A549 (cell line): Measurements from ENCODE around the gene ZNF710. TPM values are rescaled to one million over a fixed set of nuclear protein-coding genes. Genes with fewer than 3 reads are reported as not detected.

ENCODE experiments used
- ATAC-seq, 2 experiments: fragments of 200-7000 bp in 1 of 2; fragments of >200 bp in 1 of 2; cut with Nextera tagmentation in 1 of 2; cut with Tn5 transposase in 1 of 2; 3 replicates each; pipeline versions ENCODE4 v1.8.0 to v1.9.1; 2018 to 2020; ENCODE audit warnings: mild to moderate bottlenecking in 1 of 2, moderate library complexity in 1 of 2
- CTCF ChIA-PET: fragments of 300-600 bp; sonication (Branson Sonifier 250); formaldehyde crosslinking; extraction: SDS; loops from one replicate; lab custom pipeline; 2021; ENCODE audit warnings: antibody characterized with exemption, inconsistent platforms; lab: Yijun Ruan, JAX
- POLR2A ChIA-PET: fragments of 350-600 bp; formaldehyde crosslinking; extraction: SDS; loops from one replicate; lab custom pipeline; 2021; ENCODE audit warnings: antibody characterized with exemption, inconsistent platforms; lab: Yijun Ruan, JAX
- DNase-seq, 2 experiments: peaks; one replicate each; pipeline versions ENCODE4 v3.0.0 to v3.0.0-alpha.2; 2011 to 2016; ENCODE audit warnings: low read depth in 1 of 2, low spot score in 1 of 2
- FAIRE-seq: peaks from 2 replicates; lab custom pipeline; 2011; peaks lifted over from hg19 to GRCh38; lab: Jason Lieb, UNC
- H3K27ac ChIP-seq, 2 experiments: fragments of >200 bp; sonication (Bioruptor Twin); formaldehyde crosslinking; 3 replicates each; pipeline ENCODE4 v1.5.1; 2016 to 2017
- H3K4me1 ChIP-seq: fragments of >200 bp; sonication (Bioruptor Twin); formaldehyde crosslinking; 3 replicates; pipeline ENCODE4 v1.6.1; 2016
- H3K4me2 ChIP-seq: fragments of >200 bp; sonication (Bioruptor Twin); formaldehyde crosslinking; 3 replicates; pipeline ENCODE4 v1.6.1; 2016
- H3K4me3 ChIP-seq: fragments of >200 bp; sonication (Bioruptor Twin); formaldehyde crosslinking; 3 replicates; pipeline ENCODE4 v1.5.1; 2016
- H3K9me3 ChIP-seq: fragments of >200 bp; sonication (Bioruptor Twin); formaldehyde crosslinking; 3 replicates; pipeline ENCODE4 v1.6.1; 2016
- BCL3 ChIP-seq: fragments of >200 bp; sonication (Bioruptor Twin); formaldehyde crosslinking; IDR thresholded peaks from 3 replicates; pipeline ENCODE4 v1.6.1; 2016
- BHLHE40 ChIP-seq: IDR thresholded peaks from 2 replicates; pipeline ENCODE4 v1.6.1; 2012; ENCODE audit warnings: low read depth, low read length, inconsistent platforms
- CEBPB ChIP-seq, 2 experiments: fragments of >200 bp in 1 of 2; sonication (Bioruptor Twin) in 1 of 2; formaldehyde crosslinking in 1 of 2; IDR thresholded peaks; 2 replicates each; pipeline ENCODE4 v1.6.1; 2012 to 2016
- FOSL2 ChIP-seq, 2 experiments: fragments of 450-650 bp in 1 of 2; fragments of >200 bp in 1 of 2; sonication (Bioruptor Twin) in 1 of 2; formaldehyde crosslinking; IDR thresholded peaks; 2 replicates each; pipeline versions ENCODE4 v1.5.0 to v1.6.1; 2016 to 2020; ENCODE audit warnings: mild to moderate bottlenecking in 1 of 2, moderate library complexity in 1 of 2
- HOXA7 ChIP-seq: fragments of 250-450 bp; sonication (Bioruptor Pico); IDR thresholded peaks from 2 replicates; pipeline ENCODE4 v1.5.0; 2020; ENCODE audit warnings: mild to moderate bottlenecking, moderate library complexity
- HOXB5 ChIP-seq: fragments of 250-450 bp; sonication (Bioruptor Pico); IDR thresholded peaks from 2 replicates; pipeline ENCODE4 v1.5.0; 2020; ENCODE audit warnings: mild to moderate bottlenecking, moderate library complexity
- JUN ChIP-seq, 2 experiments: fragments of >200 bp; sonication (Bioruptor Twin); formaldehyde crosslinking; IDR thresholded peaks; 2 replicates in 1 of 2; 3 replicates in 1 of 2; pipeline ENCODE4 v1.6.1; 2016 to 2017
- KDM5A ChIP-seq: fragments of 200-600 bp; sonication (generic); IDR thresholded peaks from 2 replicates; pipeline ENCODE4 v1.6.1; 2016; ENCODE audit warnings: antibody characterized with exemption, mild to moderate bottlenecking
- NFE2L2 ChIP-seq: fragments of 150-350 bp; conservative IDR thresholded peaks from 2 replicates; pipeline ENCODE4 v1.6.1; 2014; ENCODE audit warnings: low read length
- PHF8 ChIP-seq: fragments of 200-600 bp; sonication (generic); IDR thresholded peaks from 2 replicates; pipeline ENCODE4 v1.6.1; 2016; ENCODE audit warnings: low read depth, mild to moderate bottlenecking, antibody characterized with exemption, moderate library complexity, borderline replicate concordance
- POLR2AphosphoS2 ChIP-seq: conservative IDR thresholded peaks from 2 replicates; pipeline ENCODE4 v1.6.1; 2012; ENCODE audit warnings: low read length, improper control_type of control experiment, inconsistent platforms
- RAD21 ChIP-seq, 2 experiments: fragments of >200 bp in 1 of 2; sonication (Bioruptor Twin) in 1 of 2; formaldehyde crosslinking in 1 of 2; IDR thresholded peaks in 1 of 2; conservative IDR thresholded peaks in 1 of 2; 2 replicates in 1 of 2; 3 replicates in 1 of 2; pipeline ENCODE4 v1.6.1; 2012 to 2018; ENCODE audit warnings: inconsistent platforms in 1 of 2
- RFX5 ChIP-seq: fragments of 450-650 bp; IDR thresholded peaks from 2 replicates; pipeline ENCODE4 v1.7.1; 2014; ENCODE audit warnings: antibody characterized with exemption, mild to moderate bottlenecking, moderate library complexity
- TFCP2L1 ChIP-seq: fragments of 250-450 bp; sonication (Bioruptor Pico); IDR thresholded peaks from 2 replicates; pipeline ENCODE4 v1.5.0; 2021; ENCODE audit warnings: mild to moderate bottlenecking
- ZC3H11A ChIP-seq: fragments of 450-650 bp; IDR thresholded peaks from 2 replicates; pipeline ENCODE4 v1.6.1; 2014; ENCODE audit warnings: antibody characterized with exemption, mild to moderate bottlenecking
- ZFP36 ChIP-seq: fragments of 450-650 bp; IDR thresholded peaks from 2 replicates; pipeline ENCODE4 v1.6.1; 2014; ENCODE audit warnings: borderline replicate concordance; ENCODE audit not compliant: partially characterized antibody
- WGBS: methylation state at CpG from one replicate; pipeline ENCODE4 v1.1.6; 2017; ENCODE audit errors: missing lambda C conversion rate; 5-methylcytosine and 5-hydroxymethylcytosine counted together
- polyA plus RNA-seq, 4 experiments: library from polyadenylated mRNA; depleted of rRNA in 3 of 4; stranded (reverse); fragments of >200 nt; fragmentation: RNase III in 1 of 4; extraction: RNeasy Plus Mini Kit Qiagen cat#74134 plus additional on column Dnase treatment in 1 of 4; gene quantifications; 2 replicates in 3 of 4; 3 replicates in 1 of 4; pipeline ENCODE4 v1.2.3, GENCODE V29; 2011 to 2017
- TF ChIP-seq, protein P1 (sequence below): IDR thresholded peaks from 2 replicates; pipeline ENCODE4 v1.6.1; 2012; ENCODE audit warnings: low read depth, borderline replicate concordance
- TF ChIP-seq, protein P2 (sequence below): fragments of 450-650 bp; IDR thresholded peaks from 2 replicates; pipeline ENCODE4 v1.6.1; 2014; ENCODE audit warnings: antibody characterized with exemption
- TF ChIP-seq, protein P3 (sequence below): fragments of 250-450 bp; sonication (Bioruptor Pico); IDR thresholded peaks from 2 replicates; pipeline ENCODE4 v1.5.0; 2020; ENCODE audit warnings: low read depth, mild to moderate bottlenecking, moderate library complexity
- TF ChIP-seq, protein P4 (sequence below): IDR thresholded peaks from 2 replicates; pipeline ENCODE4 v1.6.1; 2012
- TF ChIP-seq, protein P5 (sequence below): fragments of 200-600 bp; sonication (generic); IDR thresholded peaks from 2 replicates; pipeline ENCODE4 v1.6.1; 2016; ENCODE audit warnings: antibody characterized with exemption, mild to moderate bottlenecking, moderate library complexity

Gene ZNF710
- polyA plus RNA-seq, 2 of the 4 experiments (the other 2 are of a cell fraction): 2.6 to 7.8 TPM

DNA sequence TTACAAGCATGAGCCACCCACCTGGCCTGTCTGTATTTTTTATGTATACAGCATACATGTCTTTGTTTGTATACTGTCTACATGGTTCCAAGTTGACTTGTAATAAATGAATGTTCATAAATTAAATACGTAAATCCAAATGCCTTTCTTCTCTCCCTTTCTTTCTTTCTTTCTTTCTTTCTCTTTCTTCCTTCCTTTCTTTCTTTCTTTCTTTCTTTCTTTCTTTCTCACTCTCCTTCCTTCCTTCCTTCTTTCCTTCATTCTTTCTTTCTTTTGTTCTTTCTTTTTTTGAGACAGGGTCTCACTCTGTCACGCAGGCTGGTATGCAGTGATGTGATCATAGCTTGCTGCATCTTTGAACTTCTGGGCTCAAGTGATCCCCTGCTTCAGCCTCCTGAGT lies 17.1 kb upstream of the ZNF710 start:
- ATAC-seq (no peak), FAIRE-seq (no peak), DNase-seq (no peak)
- Histone ChIP-seq H3K4me1 (no peaks in the 10 kb centered on the region), H3K4me3 (no peak overlapping the region), H3K9me3 (no peaks in the 10 kb centered on the region), H3K27ac (no peak overlapping the region), H3K4me2 (no peak overlapping the region)
- TF ChIP-seq NFE2L2: no peak
- TF ChIP-seq ZFP36: no peak
- no peak for TF ChIP-seq PHF8
- TF ChIP-seq, protein P1, sequence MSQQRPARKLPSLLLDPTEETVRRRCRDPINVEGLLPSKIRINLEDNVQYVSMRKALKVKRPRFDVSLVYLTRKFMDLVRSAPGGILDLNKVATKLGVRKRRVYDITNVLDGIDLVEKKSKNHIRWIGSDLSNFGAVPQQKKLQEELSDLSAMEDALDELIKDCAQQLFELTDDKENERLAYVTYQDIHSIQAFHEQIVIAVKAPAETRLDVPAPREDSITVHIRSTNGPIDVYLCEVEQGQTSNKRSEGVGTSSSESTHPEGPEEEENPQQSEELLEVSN: no peak
- 87% methylated on average over 2 of the region's 2 CpGs for WGBS
- CTCF ChIA-PET: interaction anchor here (2.0 kb wide), 2 partner anchors 13 to 87 kb away, joined by 6 to 7 read pairs; no protein-coding TSS in a partner anchor
- POLR2A ChIA-PET: no interaction called here

DNA sequence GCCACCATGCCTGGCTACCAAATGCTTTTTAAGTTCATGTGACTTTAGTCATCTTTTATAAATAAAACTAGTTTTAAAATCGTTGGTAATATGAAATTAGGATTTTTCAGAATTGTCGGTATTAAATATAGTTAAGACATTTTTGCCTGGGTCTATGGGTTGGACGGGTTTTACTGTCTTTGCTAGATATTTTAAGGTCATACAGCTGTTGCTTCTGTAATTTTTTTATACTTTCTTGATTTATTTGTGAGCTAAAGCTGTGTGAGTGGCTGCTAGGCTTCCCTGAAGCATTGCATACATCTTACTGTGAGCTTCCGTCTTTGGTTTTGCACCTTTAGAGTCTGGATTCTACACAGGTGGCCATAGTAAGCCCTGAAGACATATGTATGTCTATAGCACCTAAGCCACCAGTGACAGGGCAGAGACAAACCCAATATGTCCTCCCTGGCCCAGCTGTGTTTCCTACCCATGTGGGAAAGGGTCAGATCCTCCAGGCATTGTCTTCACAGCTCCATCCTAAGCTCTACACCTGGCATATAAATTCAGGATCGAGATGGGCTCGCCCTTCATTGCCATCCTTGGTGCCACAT lies 16.6 kb upstream of the ZNF710 start:
- no peak for DNase-seq
- ATAC-seq: no peak
- no peak for FAIRE-seq
- H3K4me1 ChIP-seq: no peaks in the 10 kb centered on the region
- POLR2A ChIA-PET: interaction anchor here (0.5 to 0.8 kb wide), 2 partner anchors 31 to 63 kb away, joined by 3 to 4 read pairs; no protein-coding TSS in a partner anchor
- no peak overlapping the region for H3K4me3 ChIP-seq
- CTCF ChIA-PET: interaction anchor here (1.1 to 2.5 kb wide), 5 partner anchors 12 to 87 kb away, joined by 3 to 14 read pairs (median 6); no protein-coding TSS in a partner anchor
- no peak for TF ChIP-seq BCL3
- TF ChIP-seq, protein P2, sequence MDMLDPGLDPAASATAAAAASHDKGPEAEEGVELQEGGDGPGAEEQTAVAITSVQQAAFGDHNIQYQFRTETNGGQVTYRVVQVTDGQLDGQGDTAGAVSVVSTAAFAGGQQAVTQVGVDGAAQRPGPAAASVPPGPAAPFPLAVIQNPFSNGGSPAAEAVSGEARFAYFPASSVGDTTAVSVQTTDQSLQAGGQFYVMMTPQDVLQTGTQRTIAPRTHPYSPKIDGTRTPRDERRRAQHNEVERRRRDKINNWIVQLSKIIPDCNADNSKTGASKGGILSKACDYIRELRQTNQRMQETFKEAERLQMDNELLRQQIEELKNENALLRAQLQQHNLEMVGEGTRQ: no peak
- TF ChIP-seq RAD21 (conservative IDR thresholded peaks at IDR 0.05 in 1 of 2, IDR thresholded peaks at IDR 0.05 in 1 of 2): no peak
- TF ChIP-seq CEBPB (IDR thresholded peaks at IDR 0.05): no peak
- TF ChIP-seq HOXB5 (CRISPR knock-in tag): no peak
- TF ChIP-seq TFCP2L1 (CRISPR knock-in tag): no peak
- no peak for TF ChIP-seq POLR2AphosphoS2
- TF ChIP-seq ZC3H11A: no peak
- TF ChIP-seq KDM5A: no peak
- TF ChIP-seq, protein P3, sequence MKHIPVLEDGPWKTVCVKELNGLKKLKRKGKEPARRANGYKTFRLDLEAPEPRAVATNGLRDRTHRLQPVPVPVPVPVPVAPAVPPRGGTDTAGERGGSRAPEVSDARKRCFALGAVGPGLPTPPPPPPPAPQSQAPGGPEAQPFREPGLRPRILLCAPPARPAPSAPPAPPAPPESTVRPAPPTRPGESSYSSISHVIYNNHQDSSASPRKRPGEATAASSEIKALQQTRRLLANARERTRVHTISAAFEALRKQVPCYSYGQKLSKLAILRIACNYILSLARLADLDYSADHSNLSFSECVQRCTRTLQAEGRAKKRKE (CRISPR knock-in tag): no peak
- TF ChIP-seq, protein P4, sequence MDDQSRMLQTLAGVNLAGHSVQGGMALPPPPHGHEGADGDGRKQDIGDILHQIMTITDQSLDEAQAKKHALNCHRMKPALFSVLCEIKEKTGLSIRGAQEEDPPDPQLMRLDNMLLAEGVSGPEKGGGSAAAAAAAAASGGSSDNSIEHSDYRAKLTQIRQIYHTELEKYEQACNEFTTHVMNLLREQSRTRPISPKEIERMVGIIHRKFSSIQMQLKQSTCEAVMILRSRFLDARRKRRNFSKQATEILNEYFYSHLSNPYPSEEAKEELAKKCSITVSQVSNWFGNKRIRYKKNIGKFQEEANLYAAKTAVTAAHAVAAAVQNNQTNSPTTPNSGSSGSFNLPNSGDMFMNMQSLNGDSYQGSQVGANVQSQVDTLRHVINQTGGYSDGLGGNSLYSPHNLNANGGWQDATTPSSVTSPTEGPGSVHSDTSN: no peak
- no peak for TF ChIP-seq JUN (IDR thresholded peaks at IDR 0.05)
- TF ChIP-seq, protein P5, sequence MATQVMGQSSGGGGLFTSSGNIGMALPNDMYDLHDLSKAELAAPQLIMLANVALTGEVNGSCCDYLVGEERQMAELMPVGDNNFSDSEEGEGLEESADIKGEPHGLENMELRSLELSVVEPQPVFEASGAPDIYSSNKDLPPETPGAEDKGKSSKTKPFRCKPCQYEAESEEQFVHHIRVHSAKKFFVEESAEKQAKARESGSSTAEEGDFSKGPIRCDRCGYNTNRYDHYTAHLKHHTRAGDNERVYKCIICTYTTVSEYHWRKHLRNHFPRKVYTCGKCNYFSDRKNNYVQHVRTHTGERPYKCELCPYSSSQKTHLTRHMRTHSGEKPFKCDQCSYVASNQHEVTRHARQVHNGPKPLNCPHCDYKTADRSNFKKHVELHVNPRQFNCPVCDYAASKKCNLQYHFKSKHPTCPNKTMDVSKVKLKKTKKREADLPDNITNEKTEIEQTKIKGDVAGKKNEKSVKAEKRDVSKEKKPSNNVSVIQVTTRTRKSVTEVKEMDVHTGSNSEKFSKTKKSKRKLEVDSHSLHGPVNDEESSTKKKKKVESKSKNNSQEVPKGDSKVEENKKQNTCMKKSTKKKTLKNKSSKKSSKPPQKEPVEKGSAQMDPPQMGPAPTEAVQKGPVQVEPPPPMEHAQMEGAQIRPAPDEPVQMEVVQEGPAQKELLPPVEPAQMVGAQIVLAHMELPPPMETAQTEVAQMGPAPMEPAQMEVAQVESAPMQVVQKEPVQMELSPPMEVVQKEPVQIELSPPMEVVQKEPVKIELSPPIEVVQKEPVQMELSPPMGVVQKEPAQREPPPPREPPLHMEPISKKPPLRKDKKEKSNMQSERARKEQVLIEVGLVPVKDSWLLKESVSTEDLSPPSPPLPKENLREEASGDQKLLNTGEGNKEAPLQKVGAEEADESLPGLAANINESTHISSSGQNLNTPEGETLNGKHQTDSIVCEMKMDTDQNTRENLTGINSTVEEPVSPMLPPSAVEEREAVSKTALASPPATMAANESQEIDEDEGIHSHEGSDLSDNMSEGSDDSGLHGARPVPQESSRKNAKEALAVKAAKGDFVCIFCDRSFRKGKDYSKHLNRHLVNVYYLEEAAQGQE: no peak
- no peak for TF ChIP-seq BHLHE40
- TF ChIP-seq FOSL2 (IDR thresholded peaks at IDR 0.05): no peak
- TF ChIP-seq FOSL2 (CRISPR knock-in tag; IDR thresholded peaks at IDR 0.05): no peak
- TF ChIP-seq HOXA7: no peak
- no peak for TF ChIP-seq RFX5
- 44% methylated on average over 6 of the region's 6 CpGs for WGBS
- no peak overlapping the region for H3K4me2 ChIP-seq
- H3K27ac ChIP-seq: no peak overlapping the region
- H3K9me3 ChIP-seq: no peaks in the 10 kb centered on the region
